Smooth muscle cell (in vitro differentiated cells): ENCODE results near the gene MED20. TPM values are rescaled to one million over a fixed set of nuclear protein-coding genes. Genes with fewer than 3 reads are reported as not detected.

ENCODE experiments used
- DNase-seq: peaks from one replicate; lab custom pipeline; 2025; ENCODE audit not compliant: unreplicated experiment; lab: John Stamatoyannopoulos, UW
- H2AFZ ChIP-seq: fragments of 200-600 bp; sonication (generic); 2 replicates; pipeline ENCODE4 v1.6.0; 2016; ENCODE audit warnings: antibody characterized with exemption, low read depth, mild to moderate bottlenecking
- H3F3A ChIP-seq: fragments of 200-600 bp; sonication (generic); 2 replicates; pipeline ENCODE4 v1.6.0; 2017; ENCODE audit warnings: antibody characterized with exemption, low read depth
- H3K27ac ChIP-seq: fragments of 200-600 bp; sonication (generic); 2 replicates; pipeline ENCODE4 v1.5.1; 2016; ENCODE audit warnings: low read depth, mild to moderate bottlenecking
- H3K27me3 ChIP-seq: fragments of 200-600 bp; sonication (generic); 2 replicates; pipeline ENCODE4 v1.6.1; 2016; ENCODE audit warnings: low read depth, mild to moderate bottlenecking
- H3K36me3 ChIP-seq: fragments of 200-600 bp; sonication (generic); 2 replicates; pipeline ENCODE4 v1.5.1; 2016; ENCODE audit warnings: low read depth
- H3K4me1 ChIP-seq: fragments of 200-600 bp; sonication (generic); 2 replicates; pipeline ENCODE4 v1.5.1; 2016; ENCODE audit warnings: low read depth
- H3K4me2 ChIP-seq: fragments of 200-600 bp; sonication (generic); 2 replicates; pipeline ENCODE4 v1.6.0; 2016; ENCODE audit warnings: mild to moderate bottlenecking
- H3K4me3 ChIP-seq: fragments of 200-600 bp; sonication (generic); 2 replicates; pipeline ENCODE4 v1.5.1; 2016; ENCODE audit warnings: mild to moderate bottlenecking
- H3K79me2 ChIP-seq: fragments of 200-600 bp; sonication (generic); 2 replicates; pipeline ENCODE4 v1.6.0; 2016; ENCODE audit warnings: low read depth, mild to moderate bottlenecking
- H3K9ac ChIP-seq: fragments of 200-600 bp; sonication (generic); 2 replicates; pipeline ENCODE4 v1.6.0; 2016; ENCODE audit warnings: low read depth
- H3K9me3 ChIP-seq: fragments of 200-600 bp; sonication (generic); replicated peaks from 2 replicates; pipeline ENCODE4 v1.5.1; 2016; ENCODE audit warnings: low read depth
- H4K20me1 ChIP-seq: fragments of 200-600 bp; sonication (generic); 2 replicates; pipeline ENCODE4 v1.6.0; 2016; ENCODE audit warnings: low read depth
- CTCF ChIP-seq: fragments of 200-600 bp; sonication (generic); IDR thresholded peaks from 2 replicates; pipeline ENCODE4 v1.5.1; 2017; ENCODE audit warnings: borderline replicate concordance, mild to moderate bottlenecking, antibody characterized with exemption; ENCODE audit not compliant: insufficient read depth, poor library complexity, severe bottlenecking
- WGBS: methylation state at CpG from one replicate; pipeline ENCODE4 v1.1.7; 2016; ENCODE audit warnings: low lambda C conversion rate; 5-methylcytosine and 5-hydroxymethylcytosine counted together
- polyA plus RNA-seq: library from polyadenylated mRNA; unstranded; fragments of >200 nt; fragmentation: Nextera tagmentation; extraction: Ambion mirVana; gene quantifications from 2 replicates; pipeline ENCODE4 v1.2.1, GENCODE V29; 2016
- total RNA-seq: library from RNA; depleted of rRNA; stranded (reverse); fragments of >200 nt; gene quantifications from 2 replicates; pipeline ENCODE4 v1.2.3, GENCODE V29; 2014

Gene MED20
- total and polyA plus RNA-seq, 2 experiments from 2014 or later: 13.2 to 14.9 TPM

GRCh38 chr6:41939176-41939847 is 18.4 kb upstream of the MED20 start:
- Histone ChIP-seq H3K36me3 (peaks cover 5% of the 10 kb centered on the region), H3K9me3 (no peaks in the 10 kb centered on the region), H3K27ac (peak overlapping the region; percentile 30), H3K27me3 (no peaks in the 10 kb centered on the region), H3K4me2 (peak overlapping the region; percentile 98), H4K20me1 (peaks cover 38% of the 10 kb centered on the region), H3K79me2 (peaks cover 14% of the 10 kb centered on the region), H3F3A (peaks cover 43% of the 10 kb centered on the region), H2AFZ (no peak overlapping the region), H3K4me1 (peaks cover 24% of the 10 kb centered on the region), H3K9ac (no peak overlapping the region), H3K4me3 (peak overlapping the region; percentile 98)
- WGBS: 18% methylated on average over 10 of the region's 11 CpGs
- no peak for TF ChIP-seq CTCF
- peak; percentile 76 for DNase-seq

- WGBS: 73% methylated on average over 5 of the region's 5 CpGs
- H4K20me1 ChIP-seq: peaks cover 38% of the 10 kb centered on the region
These were observed 17.7 kb upstream of the MED20 start for GRCh38 chr6:41938590-41939175.

GRCh38 chr6:41937861-41938574 is 17.1 kb upstream of the MED20 start:
- Histone ChIP-seq H3K9ac (no peak overlapping the region), H3K9me3 (no peaks in the 10 kb centered on the region), H3K4me2 (peak overlapping the region; percentile 98), H3K4me3 (no peak overlapping the region), H3K36me3 (peaks cover 8% of the 10 kb centered on the region), H4K20me1 (peaks cover 38% of the 10 kb centered on the region), H3K27ac (peak overlapping the region; percentile 30), H2AFZ (no peak overlapping the region), H3K79me2 (peaks cover 14% of the 10 kb centered on the region), H3K4me1 (peaks cover 24% of the 10 kb centered on the region), H3F3A (peaks cover 48% of the 10 kb centered on the region), H3K27me3 (no peaks in the 10 kb centered on the region)
- DNase-seq: no peak
- WGBS: 77% methylated on average over 4 of the region's 4 CpGs
- no peak for TF ChIP-seq CTCF

More at GRCh38 chr6:41938590-41939175, 17.7 kb upstream of the MED20 start:
- Histone ChIP-seq H3K27ac (peak overlapping the region; percentile 30), H3K4me2 (peak overlapping the region; percentile 98), H3K27me3 (no peaks in the 10 kb centered on the region), H3K4me3 (peak overlapping the region; percentile 98), H2AFZ (no peak overlapping the region), H3K9me3 (no peaks in the 10 kb centered on the region), H3F3A (peaks cover 48% of the 10 kb centered on the region), H3K9ac (no peak overlapping the region), H3K79me2 (peaks cover 14% of the 10 kb centered on the region), H3K36me3 (peaks cover 8% of the 10 kb centered on the region), H3K4me1 (peaks cover 24% of the 10 kb centered on the region)
- no peak for TF ChIP-seq CTCF
- no peak for DNase-seq
